ENCODE results near the gene CSNK1G1.
"Not testable (repeated sequence)": the region's sequence is repeated elsewhere in the genome, so short reads cannot be mapped to it uniquely, and the experiment has no call there.

The CSNK1G1 gene

GRCh38 chr15:64288577-64288976 lies 67.4 kb downstream of the CSNK1G1 start:
- no peak for DNase-seq (ENCODE audit: low spot score)

DNA sequence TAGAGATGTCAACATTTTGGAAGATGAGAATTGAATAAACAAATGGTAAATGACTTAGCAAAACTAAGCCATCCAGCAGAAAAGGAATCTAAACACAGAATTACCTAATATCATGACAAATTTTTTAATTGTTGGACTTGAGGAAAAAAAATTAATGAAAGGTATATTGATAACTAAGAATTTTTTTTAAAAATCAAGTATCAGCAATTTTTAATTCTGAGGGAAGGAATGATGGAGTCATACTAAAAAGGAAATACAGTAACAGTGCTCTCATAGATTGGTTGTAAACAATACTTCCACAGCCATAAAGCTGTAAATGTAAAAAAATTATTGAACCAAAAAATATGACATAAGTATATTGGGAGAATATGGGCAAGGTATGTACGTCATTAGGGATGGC lies 68.0 kb downstream of the CSNK1G1 start:
- no peak for DNase-seq (ENCODE audit: low spot score)

DNA sequence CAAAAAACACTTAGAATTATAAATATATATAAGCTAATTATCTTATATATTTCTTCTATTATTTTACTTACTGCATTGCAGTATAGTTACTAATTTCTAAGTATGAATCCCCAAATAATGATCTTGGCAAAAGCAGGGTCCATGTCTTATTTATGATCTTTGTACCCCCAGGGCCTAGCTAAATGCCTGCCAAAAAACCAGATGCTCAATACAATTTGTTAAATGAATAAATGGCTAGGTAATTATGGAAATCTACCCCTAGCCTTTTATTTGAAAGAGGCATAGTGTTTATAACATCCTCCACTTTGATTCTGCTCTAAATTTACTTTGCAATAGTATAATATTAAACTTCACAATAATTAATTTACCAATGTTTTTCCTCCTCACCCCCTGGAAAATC lies 69.5 kb downstream of the CSNK1G1 start:
- no peak for DNase-seq (ENCODE audit: low spot score)

DNA sequence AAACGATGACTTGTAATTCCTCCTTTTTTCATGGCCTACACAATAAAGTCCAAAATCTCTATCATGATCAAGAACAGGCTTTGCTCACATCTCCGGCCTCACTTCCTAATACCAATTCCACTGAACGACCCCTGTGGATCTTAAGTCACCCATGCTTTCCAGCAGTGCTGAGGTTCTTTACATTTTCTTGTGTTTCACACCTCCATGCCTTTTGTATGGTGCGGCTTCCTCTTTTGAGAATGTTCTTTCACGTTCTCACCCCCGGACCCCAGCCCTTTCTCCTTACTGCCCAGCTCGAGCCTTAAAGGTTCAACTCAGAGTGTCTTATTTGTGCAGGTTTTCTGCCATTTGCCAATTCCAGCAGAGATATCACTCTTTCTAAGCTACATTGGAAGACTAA lies 70.1 kb downstream of the CSNK1G1 start:
- no peak for DNase-seq (ENCODE audit: low spot score)

GRCh38 chr15:64285150-64285549 lies 70.8 kb downstream of the CSNK1G1 start:
- DNase-seq (ENCODE audit: low spot score) = no peak

- no peak for DNase-seq (ENCODE audit: low spot score)
Measured at GRCh38 chr15:64284042-64284441, 71.9 kb downstream of the CSNK1G1 start.

- no peak for DNase-seq (ENCODE audit: low spot score)
Measured at GRCh38 chr15:64282701-64283100, 73.3 kb downstream of the CSNK1G1 start.

DNA sequence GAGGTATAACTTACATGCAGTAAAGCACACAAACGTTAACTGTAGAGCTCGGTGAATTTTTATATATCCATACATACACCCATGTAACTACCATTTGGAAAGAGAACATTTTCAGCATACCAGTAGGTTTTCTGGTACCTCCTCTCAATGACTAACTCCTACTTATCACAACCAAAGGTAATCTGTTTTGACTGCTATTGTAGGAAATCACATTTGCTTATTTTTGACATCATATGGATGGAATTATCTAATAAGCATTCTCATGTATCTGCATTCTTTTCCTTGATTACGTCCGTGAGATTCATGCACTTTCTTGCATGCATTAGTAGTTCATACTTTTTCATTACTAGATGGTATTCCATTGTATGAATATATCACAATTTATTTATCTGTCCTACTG lies 76.8 kb downstream of the CSNK1G1 start:
- no peak for DNase-seq (ENCODE audit: low spot score)

- no peak for DNase-seq (ENCODE audit: low spot score)
Measured at GRCh38 chr15:64275934-64276333, 80.0 kb downstream of the CSNK1G1 start.

DNA sequence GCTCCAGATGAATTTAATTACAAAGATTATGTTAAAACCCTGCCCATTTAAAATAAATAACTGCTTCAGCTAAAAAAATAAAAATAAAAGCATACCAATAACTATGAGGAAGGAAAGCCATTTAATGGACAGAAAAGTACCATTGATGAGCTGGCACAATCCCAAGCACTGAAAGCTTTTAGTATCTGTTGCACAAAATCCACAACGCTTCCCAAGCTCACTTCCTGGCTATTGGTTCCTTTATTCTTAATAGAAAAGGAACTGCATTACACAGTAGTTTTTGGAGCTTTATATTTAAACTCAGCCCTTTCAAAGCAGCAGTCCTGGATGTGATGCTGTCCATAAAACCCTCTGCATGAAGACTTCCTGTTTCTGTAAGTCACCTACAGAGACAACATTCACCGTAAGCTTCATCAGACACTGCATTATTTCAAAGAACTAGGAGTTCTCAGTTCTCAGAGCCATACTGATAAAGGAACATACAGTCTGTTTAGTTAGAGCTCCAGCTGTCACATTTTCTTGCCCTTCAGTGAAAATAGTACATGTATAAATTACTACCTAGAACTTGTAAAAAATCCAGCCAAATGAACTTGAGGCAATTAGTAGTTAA lies 81.5 kb downstream of the CSNK1G1 start:
- no peak for DNase-seq (ENCODE audit: low spot score)

DNA sequence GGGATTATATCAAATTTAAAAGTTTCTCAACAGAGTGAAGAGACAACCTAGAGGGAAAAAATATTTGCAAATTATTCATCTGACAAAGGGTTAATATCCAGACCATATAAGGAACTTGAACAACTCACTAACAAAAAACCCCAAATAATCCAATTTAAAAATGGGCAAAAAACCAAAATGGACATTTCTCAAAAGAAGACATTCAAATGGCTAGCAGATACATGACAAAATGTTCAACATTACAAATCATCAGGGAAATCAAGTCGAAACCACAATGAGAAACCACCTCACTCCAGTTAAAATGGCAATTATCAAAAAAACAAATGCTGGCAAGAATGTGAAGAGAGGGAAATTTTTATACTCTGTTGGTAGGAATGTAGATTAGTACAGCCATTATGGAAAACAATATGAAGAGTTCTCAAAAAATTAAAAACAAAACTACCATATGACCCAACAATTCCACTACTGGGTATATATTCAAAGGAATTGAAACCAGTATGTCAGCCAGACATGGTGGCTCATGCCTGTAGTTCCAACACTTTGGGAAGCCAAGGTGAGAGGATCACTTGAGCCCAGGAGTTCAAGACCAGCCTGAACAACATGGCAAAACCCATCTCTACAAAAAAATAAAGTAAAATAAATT lies 88.5 kb downstream of the CSNK1G1 start:
- no peak for DNase-seq (ENCODE audit: low spot score)

GRCh38 chr15:64265188-64265587 lies 90.8 kb downstream of the CSNK1G1 start:
- not testable (repeated sequence) for DNase-seq (ENCODE audit: low spot score)

GRCh38 chr15:64264502-64264901 lies 91.5 kb downstream of the CSNK1G1 start:
- DNase-seq (ENCODE audit: low spot score) = no peak

DNA sequence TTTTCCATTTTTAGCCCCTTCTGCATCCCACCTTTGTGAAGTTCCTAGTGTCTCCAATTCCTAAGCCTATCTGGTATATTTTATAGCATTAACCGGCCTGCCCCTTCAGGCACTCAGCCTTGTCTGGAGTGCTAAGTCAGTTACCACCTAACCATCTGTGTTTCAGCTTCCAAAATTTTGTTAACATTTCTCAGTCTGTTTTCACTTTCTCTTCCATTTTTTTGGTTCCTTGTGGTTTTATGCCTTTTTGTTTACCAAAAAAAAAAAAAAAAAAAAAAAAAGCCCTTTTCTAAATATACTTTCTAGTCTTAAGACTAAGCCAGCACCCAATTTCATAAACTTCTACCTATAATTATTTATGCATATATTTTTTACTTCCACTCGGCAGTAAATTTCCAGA lies 92.4 kb downstream of the CSNK1G1 start:
- no peak for DNase-seq (ENCODE audit: low spot score)

DNA sequence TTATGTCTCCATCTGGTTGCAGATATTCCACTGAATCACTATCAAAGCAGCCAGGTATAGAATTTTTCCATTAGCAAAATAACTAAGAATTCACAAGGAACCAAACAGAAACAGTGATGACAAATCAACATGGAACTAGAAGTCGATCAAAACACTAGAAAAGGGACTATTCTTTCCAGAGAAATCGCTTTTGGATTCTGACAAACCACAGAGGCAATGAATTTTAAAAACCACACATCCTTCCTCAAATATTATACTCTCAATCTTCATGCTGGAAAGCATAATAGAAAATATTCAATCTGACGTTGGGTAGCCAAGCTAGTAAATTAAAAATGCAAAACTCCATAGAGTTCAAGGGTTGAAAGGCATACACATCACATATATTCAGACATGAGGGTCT lies 99.9 kb downstream of the CSNK1G1 start:
- no peak for DNase-seq (ENCODE audit: low spot score)

GRCh38 chr15:64251658-64252057 lies 104.3 kb downstream of the CSNK1G1 start:
- DNase-seq (ENCODE audit: low spot score) = no peak

DNA sequence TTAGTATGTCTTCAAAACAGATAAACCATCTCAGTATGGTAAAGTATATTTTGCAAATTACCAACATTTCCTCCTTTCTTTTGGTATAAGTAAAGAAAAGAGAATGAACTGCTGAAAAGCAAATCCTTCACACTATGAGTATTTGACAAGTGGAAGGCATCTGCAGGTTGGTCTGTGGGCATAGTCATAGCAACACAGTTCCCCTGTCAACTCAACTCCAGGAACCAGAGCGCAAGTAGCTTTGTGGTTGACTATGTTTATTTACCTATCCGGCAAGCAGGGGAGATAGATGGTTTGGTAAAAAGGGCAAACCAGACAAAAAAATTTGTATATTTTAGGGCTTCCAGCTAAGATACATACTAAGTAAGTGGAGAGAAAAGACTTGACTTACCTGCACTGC lies 104.9 kb downstream of the CSNK1G1 start:
- DNase-seq (ENCODE audit: low spot score) = no peak

GRCh38 chr15:64249883-64250575 lies 105.9 kb downstream of the CSNK1G1 start:
- DNase-seq (ENCODE audit: low spot score) = no peak

GRCh38 chr15:64249406-64249805 lies 106.6 kb downstream of the CSNK1G1 start:
- no peak for DNase-seq (ENCODE audit: low spot score)

DNA sequence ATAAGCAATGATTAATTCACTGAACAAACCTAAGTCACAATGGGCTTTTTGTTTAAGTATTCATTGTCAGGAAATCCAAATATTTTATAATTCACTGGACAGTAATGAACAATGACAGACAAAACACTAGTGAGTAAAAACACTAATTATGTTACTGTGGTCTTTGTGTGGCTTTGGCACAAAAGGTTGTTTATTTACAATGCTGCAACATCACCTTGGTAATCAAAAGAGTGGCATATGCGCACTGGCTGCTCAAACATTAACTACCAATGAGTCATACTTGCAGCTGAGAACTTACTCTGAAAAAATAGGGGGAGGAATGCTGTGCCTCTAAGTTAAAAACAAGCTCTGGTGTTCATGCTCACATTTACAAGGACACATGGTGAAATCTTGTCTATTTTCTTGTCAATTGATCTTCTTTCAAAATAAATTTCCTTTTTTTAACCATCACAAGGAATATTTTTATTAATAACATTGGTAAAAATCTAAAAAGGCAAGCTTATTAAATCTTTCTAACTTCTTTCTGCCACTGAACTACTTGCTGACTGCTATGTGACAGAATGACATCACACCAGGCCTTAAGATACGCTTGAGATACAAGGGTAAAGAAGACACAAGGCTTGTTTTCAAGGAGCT lies 107.9 kb downstream of the CSNK1G1 start:
- no peak for DNase-seq (ENCODE audit: low spot score)

DNA sequence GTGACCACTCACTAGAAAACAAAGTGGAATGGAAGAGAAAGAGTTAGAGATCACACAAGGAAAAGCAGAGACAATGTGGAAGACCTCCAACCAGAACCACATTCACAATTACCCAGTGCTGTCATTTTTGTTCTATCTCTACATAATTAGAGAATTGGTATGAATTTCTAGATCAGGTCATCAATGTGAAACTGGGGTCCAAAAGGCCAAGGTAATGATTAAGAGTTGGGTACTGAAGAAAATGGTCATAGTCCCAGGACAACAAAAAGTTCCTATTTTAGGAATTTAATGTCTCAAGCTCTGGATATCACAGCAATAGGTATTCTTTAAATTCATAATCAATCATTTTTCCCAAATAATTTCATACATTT lies 108.5 kb downstream of the CSNK1G1 start:
- DNase-seq (ENCODE audit: low spot score) = no peak

DNA sequence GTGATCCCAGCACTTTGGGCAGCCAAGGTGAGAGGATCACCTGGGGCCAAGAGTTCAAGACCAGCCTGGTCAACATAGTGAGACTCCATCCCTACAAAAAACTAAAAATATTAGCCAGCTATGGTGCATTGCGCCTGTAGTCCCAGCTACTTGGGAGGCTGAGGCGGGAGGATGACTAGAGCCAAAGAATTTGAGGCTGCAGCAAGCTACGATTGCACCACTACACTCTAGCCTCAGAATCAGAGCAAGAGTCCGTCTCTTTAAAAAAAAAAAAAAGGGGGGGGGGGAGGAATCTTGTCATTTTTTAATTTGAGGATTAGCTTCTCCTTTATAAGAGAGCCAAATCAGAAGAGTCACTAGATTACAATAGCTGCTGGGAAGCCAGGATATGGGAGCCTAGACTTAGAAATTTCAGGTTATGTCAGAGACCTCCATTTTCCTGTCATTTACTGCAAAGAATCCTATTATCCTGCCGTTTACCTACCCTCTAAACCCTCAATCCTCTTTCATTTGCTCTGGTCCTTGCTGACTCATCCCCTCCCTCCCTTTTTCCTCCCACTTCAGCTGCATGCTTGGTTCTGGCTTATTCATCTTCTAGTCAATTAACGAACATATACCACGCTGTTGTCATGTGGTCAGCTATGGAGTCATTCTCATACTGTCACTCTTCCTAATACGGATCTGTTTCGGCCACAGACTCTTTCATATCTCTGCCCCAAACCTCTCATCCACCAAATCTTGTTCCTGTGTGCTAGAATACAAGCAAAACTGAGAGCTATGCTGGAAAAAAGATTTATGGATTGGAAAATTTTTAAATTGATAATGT lies 109.4 kb downstream of the CSNK1G1 start:
- no peak for DNase-seq (ENCODE audit: low spot score)

Measured in SK-N-DZ (cell line).